Prostate gland (tissue), 2 donors: Measurements from ENCODE around the gene ARSB.

Experiments
- CTCF ChIP-seq, 4 experiments: fragments of 200-600 bp in 2 of 4; fragments of 450-650 bp in 2 of 4; sonication (generic) in 2 of 4; IDR thresholded peaks; 1 replicate in 3 of 4; 2 replicates in 1 of 4; pipeline ENCODE4 v1.5.1; 2016 to 2019; ENCODE audit warnings: antibody characterized with exemption in 4 of 4, mild to moderate bottlenecking in 2 of 4, moderate library complexity in 2 of 4
- POLR2A ChIP-seq: fragments of 450-650 bp; IDR thresholded peaks from one replicate; pipeline ENCODE4 v1.6.1; 2016; ENCODE audit warnings: antibody characterized with exemption, mild to moderate bottlenecking

- no peak for TF ChIP-seq CTCF (IDR thresholded peaks at IDR 0.05)
- TF ChIP-seq POLR2A: no peak
Observed at GRCh38 chr5:78746021-78746770, 238.9 kb downstream of the ARSB start.
